ENCODE results near the gene SLC6A5.

Gene SLC6A5

DNA sequence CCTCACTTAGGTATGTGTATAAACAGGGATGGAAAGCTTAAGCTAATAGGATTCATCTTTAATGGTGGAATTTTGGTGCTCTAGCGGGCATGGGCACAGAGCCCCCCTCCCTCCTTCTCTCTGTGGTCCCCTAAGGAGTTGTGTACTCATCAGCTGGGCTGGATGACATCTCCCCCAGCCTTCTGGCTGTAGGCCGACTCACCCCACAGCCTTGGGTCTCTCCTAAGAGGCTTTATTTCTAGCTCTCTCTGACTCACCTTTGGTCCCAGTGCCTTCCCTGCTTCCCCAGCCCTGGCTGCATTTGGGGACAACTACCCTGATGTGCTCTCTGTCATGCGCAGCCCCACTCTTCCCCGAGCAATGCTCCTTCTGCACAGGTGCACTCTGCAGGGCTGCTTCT lies 26.9 kb downstream of the SLC6A5 start:
- DNase-seq, result no peak

DNA sequence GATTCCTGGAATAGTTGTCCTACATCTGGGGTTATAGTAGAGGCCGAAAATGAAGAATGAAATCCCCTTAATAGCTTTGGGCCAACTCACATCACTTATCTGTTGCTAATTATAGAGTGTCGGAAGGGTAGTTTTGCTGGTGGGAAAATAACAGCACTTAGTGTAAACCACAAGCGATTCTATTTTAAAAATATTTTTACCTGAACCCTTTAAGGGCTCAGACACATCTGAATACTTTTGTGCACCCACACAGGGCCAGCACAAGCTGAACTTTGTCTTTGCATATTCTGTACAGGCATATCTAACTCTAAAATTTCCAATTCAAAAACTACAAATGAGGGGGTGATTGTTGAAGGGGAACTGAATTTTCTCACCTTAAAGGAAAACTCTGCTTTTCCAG lies 27.6 kb downstream of the SLC6A5 start:
- no peak for DNase-seq

DNA sequence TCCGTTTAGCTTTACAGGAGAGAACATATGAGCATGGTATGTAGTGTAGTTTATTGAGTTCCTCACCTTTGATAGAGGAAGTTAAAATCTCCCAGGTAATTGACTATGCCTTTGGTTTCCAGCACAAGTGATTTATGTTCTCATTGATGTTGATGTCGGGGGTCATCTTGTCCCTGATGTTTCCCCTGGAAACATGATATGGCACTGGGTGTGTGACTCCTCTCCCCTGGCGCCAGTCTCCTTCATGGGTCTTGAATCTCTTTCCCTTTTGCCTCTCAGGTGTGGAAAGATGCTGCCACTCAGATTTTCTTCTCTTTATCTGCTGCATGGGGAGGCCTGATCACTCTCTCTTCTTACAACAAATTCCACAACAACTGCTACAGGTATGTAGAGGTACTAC lies 28.3 kb downstream of the SLC6A5 start:
- no peak for DNase-seq

DNA sequence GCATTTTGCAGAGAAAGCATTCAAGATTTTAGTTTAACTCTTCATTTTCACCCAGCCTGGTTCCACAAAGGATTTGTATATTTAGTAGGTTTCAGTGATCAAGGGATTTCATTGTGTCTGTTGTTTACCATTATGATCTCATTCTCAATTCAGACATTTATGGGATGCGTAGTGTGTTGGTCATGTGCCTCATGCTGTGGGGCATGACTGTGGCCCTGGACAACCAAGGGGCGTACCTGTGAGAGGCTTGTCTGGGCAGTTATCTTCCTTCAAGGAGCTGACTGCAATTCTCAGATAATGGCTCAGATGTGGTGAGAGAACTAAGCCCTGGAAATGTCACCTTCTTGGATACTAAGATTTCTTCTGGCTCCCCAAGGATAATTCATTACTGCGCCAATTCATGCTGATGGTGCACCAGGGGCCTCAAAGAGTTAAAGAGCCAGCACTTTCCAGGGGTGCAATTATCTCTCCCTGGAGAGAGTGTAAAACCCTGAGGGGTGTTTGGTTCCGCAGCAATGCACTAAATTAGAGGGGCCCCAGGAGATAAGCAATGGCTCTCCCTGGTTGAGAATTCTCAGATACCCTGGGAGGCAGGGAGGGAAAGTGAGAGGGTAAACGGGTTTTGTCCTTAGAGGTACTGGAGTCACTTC lies 32.2 kb downstream of the SLC6A5 start:
- no peak for DNase-seq

DNA sequence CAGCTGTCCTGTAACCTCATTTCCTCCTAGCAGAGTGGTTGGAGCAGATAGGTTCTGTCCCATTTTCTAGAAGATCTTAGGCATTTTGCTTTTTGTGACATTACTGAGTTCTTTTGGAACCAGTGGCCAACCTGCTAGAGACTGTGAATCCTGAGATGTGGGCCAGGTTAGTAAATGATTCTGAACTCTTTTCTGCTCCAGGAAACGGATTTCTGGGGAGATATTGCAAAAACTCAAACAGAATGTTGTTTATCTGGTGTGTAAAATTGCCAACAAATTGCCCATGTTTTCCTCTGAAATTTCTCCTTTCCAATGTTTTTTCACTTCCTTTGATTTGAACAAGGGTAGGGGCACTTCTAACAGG lies 32.7 kb downstream of the SLC6A5 start:
- no peak for DNase-seq

DNA sequence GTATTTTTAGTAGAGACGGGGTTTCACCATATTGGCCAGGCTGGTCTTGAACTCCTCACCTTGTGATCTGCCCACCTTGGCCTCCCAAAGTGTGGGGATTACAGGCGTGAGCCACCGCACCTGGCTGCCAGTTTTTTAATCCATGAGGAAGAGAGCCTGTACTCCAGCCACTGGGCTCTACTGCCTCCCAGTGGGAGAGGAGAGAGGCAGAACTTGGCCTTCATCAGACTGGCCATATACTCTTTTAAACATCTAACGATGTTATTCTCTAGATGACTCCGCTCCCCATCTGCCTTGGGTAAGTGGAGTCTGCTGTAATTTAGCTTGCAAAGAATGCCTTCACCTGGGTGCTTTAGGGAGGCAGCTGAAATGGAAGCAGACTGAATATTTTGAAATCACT lies 34.6 kb downstream of the SLC6A5 start:
- no peak for DNase-seq

DNA sequence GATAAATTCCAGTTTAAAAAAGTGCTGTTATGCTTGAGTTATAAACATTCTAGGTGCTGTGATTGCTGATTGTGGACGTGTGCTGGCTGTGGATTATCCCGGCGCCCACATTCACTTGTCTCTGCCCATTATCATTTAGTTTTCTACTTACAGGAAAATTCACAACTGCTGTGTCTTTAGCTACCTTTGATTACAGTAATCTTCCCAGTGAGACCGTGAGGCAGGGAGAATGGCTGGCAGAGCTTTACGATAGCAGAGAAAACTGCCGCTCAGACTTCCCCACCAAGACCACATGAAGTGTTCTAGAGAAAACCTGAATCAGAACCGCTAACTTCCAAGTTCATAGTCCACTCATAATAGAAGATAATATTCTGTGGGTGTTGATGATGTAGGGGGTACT lies 35.4 kb downstream of the SLC6A5 start:
- no peak for DNase-seq

DNA sequence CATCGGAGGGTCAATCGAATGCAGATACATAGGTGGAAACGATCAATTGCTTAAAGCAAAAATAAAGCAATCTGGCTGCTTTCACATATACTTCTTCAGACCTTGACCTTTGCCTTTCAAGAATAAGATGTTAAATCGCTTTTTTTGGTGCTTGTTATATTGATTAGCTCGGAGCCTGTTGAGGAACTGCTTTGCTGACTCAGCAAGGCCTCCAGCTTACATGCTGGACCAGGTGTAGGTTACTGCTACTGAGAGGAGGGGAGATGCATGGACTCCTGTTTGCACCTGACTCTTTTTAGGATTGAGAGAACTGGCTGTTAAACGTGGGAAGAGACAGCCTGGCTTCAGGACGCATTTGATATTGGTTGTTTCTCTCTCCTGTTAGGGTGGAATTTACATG lies 38.7 kb downstream of the SLC6A5 start:
- DNase-seq, result no peak

DNA sequence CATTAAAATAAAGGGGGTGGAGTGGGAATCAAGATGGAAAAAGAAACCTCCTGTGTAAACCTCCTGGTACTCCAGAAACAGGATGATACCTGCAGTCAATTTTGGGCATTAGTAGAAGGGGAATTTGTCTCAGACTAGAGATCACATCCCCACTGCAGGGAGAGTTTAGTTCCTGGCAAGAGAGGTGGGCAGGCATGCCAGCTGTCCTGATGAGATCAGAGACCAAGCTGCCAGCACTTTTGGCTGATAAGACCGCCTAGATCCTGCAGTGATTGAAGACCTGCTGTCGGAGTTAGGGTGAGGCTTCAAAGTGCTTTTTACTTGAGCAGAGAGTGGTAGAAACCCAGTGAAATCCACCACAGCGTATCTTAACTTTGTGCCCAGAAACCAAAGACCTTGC lies 40.3 kb downstream of the SLC6A5 start:
- no peak for DNase-seq

DNA sequence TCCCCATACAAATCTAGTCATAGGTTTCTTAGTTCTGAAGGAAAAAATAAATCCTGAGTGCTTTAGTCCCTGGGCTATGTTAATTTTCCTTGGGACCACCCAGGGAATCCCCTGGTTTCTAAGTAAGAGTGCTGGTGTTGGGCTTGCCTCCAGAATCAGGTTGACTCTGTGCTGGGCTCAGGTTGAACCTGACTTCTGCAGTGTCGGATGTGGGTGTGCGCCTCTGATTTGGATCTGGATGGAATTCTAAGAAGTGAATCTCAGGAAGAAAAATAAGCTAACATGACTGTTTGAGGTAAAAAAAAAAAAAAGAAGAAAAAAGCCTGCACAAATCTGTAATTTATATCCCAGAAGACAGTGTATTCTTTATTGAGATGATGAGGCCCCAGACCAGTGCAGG lies 41.0 kb downstream of the SLC6A5 start:
- no peak for DNase-seq

DNA sequence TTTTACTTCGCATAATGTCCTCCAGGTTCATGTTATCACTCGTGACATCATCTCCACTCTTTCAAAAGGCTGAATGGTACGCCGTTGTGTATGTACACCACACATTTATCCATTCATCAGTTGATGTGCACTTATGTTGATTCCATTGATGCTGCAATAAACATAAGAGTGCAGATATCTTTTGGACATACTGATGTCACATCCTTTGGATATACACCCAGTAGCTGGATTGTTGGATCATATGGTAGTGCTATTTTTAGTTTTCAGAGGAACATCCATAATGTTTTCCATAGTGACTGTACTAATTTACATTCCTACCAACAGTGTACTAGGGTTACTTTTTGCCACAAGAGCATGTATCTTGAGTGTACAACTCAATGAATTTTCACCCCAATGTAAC lies 45.0 kb downstream of the SLC6A5 start:
- no peak for DNase-seq

DNA sequence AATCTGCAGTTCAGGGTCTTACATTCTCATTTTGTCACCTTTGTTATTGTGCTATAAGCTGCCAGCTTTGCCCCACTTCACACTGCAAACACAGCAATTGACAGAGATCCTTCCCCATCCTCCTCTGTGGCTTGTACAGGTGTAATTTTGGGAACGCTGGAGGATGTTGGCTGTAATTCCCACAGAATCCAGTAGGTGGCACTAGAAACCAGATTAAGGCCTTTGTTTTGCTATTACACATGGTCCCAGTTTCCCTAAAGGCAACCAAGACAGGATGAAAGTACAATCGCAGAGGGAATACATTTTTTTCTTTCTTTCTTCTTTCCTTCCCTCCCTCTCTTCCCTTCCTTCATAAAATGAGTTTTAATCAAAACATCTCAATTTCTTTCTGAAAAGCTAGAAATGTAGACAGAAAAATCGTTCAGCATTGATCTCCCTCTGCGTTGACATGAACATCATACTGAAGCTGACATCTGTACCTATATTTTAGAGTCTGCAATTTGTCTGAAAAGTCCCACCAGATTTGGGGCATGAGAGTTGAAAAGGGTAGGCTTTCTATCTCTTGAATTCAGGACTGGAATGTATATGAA lies 48.7 kb downstream of the SLC6A5 start:
- peak in 1 of 2 experiments; percentile 35 for DNase-seq

DNA sequence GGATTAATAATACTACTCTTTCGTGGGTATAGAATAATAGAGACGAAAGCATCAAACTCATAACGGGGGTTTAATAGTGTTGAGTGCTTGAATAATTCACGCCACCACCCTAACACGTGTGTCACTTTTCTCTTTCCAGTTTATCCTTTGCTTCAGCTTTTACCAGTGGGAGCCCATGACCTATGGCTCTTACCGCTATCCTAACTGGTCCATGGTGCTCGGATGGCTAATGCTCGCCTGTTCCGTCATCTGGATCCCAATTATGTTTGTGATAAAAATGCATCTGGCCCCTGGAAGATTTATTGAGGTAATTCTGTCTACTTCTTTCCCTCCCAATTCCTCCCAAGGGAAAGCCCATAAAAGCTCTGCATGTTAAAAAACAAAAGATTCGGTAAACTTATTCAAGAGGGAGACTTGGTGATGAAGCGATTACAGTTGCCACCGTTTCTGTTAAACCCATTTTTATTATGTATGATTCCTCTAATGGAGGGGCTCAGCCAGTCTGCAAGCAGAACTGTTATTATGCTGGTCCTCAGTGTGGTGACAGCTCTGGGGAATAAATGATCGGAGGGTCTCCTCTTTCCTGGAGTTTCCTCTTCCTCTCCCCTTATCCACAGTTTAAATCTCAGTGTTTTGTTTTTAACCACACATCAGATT lies 52.9 kb downstream of the SLC6A5 start:
- no peak for DNase-seq

DNA sequence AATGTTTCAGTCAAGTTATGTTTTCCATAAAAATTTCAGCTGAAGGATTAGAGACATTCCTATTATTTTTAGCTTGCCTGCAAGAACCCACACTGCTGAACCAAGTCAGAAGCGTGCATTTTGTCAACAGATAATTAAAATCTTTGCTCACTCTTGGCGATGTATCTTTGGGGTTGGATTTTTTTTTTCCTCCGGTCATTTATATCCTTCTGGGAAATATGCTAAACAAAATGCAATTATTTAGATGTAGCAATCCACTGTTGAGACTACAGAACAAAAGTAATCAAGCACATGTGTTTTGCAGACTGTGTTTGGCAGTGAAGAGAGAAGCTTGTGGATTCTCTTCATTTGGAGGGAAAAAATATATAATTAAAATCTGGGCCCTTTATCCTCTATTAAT lies 54.6 kb downstream of the SLC6A5 start:
- no peak for DNase-seq

DNA sequence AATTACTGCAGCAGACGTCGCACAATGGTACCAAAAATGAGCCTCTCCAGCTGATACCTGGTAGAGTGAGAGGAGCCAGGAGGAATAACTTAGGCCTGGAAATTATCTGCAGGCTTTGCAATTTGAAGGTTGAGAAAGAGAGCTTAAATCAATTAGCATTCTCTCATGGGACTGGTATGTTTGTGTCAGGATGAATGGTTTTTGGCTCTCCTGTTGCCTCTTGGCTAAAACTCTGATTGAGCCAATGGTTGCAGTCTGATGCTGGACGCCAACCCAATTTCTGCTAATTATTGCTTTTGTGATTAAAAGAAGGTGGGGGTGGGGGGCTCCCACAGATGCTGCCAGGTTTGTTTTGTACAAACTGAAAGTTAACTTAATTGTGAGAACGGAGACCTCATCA lies 57.5 kb downstream of the SLC6A5 start:
- no peak for DNase-seq

DNA sequence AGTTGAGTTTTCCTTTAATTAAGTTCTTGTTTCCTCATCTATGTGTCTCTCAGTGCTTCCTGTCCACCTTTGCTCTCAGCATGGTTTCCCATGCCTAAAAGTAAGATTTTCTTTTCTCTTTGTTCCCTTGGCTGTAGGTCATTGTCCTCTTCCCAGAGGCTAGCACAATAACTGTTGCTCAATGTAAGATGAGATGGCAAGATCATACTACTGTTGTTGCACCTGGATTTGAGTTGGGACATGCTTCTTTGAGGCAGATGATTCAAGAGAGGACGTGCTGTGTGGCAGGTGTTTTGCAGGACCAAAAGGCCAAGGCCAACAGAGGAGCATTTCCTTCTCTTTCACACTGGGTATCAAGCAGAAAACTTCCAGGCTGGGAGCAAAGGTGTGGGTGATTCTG lies 58.7 kb downstream of the SLC6A5 start:
- no peak for DNase-seq

DNA sequence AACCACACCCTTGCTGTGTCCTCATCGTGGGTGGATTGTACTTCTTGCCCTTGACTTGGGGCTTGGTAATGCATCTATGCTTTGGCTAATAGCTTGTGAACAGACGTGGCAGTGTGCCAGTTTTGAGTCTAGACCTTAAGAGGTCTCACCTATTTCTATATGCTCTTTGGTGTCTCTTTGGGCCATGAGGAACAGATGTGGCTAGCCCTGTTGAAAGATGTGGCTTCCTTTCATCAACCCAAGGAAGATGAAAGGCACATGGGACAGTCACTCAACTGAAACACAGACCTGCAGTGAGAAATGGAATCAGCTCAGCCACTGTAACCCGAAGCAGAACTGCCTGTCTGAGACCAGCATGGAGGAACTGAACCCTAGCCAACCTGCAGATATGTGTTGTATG lies 62.0 kb downstream of the SLC6A5 start:
- DNase-seq, result no peak

DNA sequence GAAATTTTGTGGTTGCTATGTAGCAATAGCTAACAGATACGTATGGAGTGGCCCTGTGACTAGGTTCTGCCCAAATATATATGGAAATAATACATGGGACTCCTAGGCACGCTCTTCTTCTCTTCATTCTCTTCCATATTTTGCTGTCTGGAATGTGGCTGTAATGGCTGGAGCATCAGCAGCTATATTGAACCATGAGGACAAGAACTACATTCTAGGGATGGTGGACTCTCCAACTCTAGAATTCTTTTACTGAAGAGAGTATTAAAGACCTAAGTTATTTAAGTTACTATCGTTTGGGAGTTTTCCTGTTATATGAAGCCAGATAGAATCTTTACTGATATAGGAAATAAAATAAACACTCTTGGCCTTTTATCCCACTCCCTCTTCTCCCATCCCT lies 62.4 kb downstream of the SLC6A5 start:
- no peak for DNase-seq

DNA sequence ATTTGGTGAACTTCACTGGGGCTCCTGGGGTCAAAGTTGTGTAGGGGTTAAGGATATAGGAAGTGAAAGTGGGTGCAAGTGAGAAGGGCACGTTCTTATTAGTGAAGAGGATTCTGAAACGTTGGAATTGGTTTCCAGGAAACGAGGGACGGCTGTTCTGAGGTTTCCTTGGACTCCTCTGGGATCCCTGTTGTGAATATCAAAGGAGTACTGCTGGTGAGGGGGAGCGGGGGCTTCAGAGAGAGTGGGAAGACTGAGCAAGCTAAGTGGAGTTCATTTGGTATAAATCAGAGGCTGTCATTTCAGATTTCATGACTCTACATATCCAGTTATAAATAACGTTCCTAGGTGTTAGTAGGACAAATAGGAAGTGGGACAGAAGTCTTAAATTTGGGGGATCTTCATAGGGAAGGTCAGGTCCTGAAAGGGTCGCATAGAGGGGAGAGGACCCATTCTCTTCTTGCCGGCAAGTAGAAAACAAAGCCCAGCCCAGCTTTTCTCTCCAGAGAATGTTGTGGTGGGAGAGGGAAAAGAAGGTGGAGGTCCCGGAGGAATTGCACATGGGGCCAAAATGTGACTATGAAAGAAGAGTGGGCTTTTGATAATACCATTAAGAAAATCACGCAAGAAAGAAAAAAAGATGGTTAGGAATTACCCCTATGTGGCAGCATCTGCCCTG lies 68.9 kb downstream of the SLC6A5 start:
- no peak for DNase-seq

DNA sequence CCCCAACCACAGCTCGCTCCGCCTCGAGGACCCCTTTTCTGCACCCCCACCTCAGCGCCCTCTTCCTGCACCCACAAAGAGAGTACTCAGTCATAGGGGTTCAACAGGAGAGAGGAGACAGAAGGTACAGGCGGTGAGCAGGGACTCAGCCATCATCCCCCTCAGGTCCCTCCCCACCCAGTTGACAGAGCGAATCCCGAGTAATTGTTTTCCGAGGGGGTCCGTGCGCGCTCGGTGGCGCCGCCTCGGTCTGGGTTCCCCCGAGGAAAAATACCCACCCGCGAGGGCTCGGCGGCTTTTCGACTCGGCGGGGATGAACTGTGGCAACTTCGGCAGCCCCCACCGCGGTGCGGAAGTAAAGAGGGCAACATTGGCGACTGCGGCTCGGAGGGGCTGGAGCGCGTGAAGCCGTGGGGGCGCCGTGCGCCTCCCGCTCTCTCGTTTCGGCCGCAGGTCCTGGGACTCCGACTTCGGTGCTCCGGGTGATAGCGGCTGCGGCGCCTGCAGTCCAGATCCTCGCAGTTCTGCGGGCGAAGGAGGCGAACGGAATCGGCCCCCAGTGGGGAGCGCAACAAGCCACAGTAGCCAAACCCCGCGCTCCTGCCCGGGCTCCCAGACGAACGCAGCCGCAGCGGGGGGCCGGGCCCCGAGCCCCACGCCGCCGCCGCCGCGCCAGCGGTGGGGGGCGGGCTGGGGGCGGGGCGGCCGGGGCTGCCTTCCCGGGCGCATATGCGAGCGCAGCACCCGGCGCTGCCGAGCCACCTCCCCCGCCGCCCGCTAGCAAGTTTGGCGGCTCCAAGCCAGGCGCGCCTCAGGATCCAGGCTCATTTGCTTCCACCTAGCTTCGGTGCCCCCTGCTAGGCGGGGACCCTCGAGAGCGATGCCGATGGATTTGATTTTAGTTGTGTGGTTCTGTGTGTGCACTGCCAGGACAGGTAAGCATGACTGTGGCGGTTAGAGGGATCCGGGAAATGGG lies 69.7 kb downstream of the SLC6A5 start, which contains the start of gene NELL1:
TSS of gene NELL1 (plus strand) at position 743 of the 976 bp plus-strand sequence.
- no peak for DNase-seq

DNA sequence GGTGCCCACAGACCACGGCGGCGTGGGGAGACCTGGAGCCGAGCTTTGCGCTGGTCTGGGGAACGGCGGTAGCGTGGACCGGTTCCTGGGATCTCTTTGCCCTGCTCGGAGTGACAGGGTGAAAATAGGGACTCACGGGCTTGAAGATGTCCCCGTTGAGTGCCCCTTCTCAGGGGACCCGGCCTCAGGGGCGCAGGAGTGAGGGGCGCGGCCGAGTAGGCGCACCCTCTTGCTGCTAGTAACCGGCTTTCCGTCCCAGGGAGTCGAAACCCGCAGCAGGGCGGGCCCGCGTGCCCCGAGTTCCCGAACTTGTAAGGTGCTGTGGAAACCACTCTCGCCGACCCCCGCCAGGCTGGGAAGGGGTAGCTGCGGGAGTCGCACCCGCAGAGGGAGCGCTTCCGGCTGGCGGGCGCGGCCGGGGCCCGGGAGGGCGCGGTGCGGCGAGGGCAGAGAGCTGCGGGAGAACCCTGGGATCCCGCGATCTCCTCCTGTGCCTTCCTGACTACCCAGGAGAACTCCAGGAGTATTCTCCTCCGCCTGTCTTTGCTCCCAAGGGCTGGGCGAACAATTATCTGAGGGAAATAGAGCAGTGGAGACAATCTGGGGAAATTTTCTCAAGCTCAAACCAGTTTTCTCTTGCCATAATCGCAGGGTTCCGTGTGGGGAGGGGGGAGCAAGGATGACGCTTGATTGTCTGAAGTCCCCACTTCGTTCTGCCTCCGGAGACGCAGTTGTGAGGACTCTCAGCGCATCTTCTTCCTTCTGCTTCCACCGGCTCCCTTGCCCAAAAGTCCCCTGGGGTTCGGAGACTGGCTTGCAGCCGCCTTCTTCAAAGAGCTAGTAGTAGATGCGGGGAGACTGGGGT lies 70.6 kb downstream of the SLC6A5 start:
- no peak for DNase-seq

DNA sequence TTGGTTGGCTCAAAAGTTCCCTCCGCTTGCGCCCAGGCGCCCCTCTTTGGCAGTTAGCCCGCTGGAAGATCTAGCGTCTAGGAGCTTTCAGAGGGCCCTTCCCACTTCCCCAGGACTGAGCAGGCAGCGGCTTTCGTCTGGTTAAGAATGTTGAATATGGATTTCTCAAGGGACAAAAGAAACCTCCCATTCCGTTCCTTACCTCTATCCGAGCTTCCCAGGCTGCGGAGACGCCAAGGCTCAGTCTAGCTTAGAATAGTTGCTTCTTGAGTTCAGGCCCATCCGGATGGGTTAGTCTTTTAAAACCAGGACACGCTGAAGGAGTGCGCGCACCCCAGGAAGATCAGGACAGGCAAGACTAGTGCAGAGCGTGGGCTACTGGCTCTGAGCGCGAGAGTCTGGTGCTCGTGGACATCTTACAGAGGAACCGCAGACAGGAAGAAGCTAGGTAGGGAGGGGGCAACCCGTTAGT lies 71.6 kb downstream of the SLC6A5 start:
- DNase-seq, result no peak
